VCaP (cell line): Measurements from ENCODE around the gene SLAMF6.

Experiments used
- H3K27ac ChIP-seq: fragments of 450-650 bp; 2 replicates; pipeline ENCODE4 v1.5.1; 2017
- CTCF ChIP-seq: fragments of 450-650 bp; conservative IDR thresholded peaks from 2 replicates; pipeline ENCODE4 v1.5.1; 2017; ENCODE audit warnings: mild to moderate bottlenecking, moderate library complexity

Gene SLAMF6

GRCh38 chr1:160454371-160455152, 68.5 kb downstream of the SLAMF6 start:
- H3K27ac ChIP-seq, result no peak overlapping the region
- no peak for TF ChIP-seq CTCF

GRCh38 chr1:160453443-160453842, 69.6 kb downstream of the SLAMF6 start:
- no peak overlapping the region for H3K27ac ChIP-seq
- TF ChIP-seq CTCF, result no peak

- TF ChIP-seq CTCF, result no peak
These were observed 71.2 kb downstream of the SLAMF6 start for GRCh38 chr1:160451859-160452232.

GRCh38 chr1:160451119-160451858, 71.8 kb downstream of the SLAMF6 start:
- no peak for TF ChIP-seq CTCF
- no peak overlapping the region for H3K27ac ChIP-seq

More at GRCh38 chr1:160451859-160452232, 71.2 kb downstream of the SLAMF6 start:
- no peak overlapping the region for H3K27ac ChIP-seq

- H3K27ac ChIP-seq, result no peak overlapping the region
- TF ChIP-seq CTCF, result no peak
These were observed 73.6 kb downstream of the SLAMF6 start for GRCh38 chr1:160449494-160449893.

- no peak for TF ChIP-seq CTCF
- H3K27ac ChIP-seq, result no peak overlapping the region
These were observed 76.0 kb downstream of the SLAMF6 start for GRCh38 chr1:160446945-160447600.

- TF ChIP-seq CTCF, result no peak
- H3K27ac ChIP-seq, result no peak overlapping the region
These were observed 83.3 kb downstream of the SLAMF6 start for GRCh38 chr1:160439718-160440117.
